Stimulated activated CD8-positive, alpha-beta memory T cell treated with anti-CD3 and anti-CD28 coated beads, Interleukin-15, amount 100 ng/mL, for 24 hours (primary cell): ENCODE measurements around the gene AFF2.
"Not testable (repeated sequence)": the region's sequence is repeated elsewhere in the genome, so short reads cannot be mapped to it uniquely, and the experiment has no call there.

ENCODE experiments used
- DNase-seq: peaks from one replicate; pipeline ENCODE4 v3.0.0-alpha.2; 2020; ENCODE audit warnings: low read depth

Gene AFF2

GRCh38 chrX:148643460-148643859, 143.0 kb downstream of the AFF2 start:
- no peak for DNase-seq

- no peak for DNase-seq
Measured at GRCh38 chrX:148647651-148648050, 147.2 kb downstream of the AFF2 start.

GRCh38 chrX:148649145-148649795, 148.9 kb downstream of the AFF2 start:
- no peak for DNase-seq

GRCh38 chrX:148658115-148658730, 157.8 kb downstream of the AFF2 start:
- DNase-seq = no peak

- DNase-seq = no peak
Measured at GRCh38 chrX:148659481-148659880, 159.1 kb downstream of the AFF2 start.

- no peak for DNase-seq
Measured at GRCh38 chrX:148661035-148661434, 160.6 kb downstream of the AFF2 start.

- no peak for DNase-seq
Measured at GRCh38 chrX:148662014-148662413, 161.6 kb downstream of the AFF2 start.

- DNase-seq = no peak
Measured at GRCh38 chrX:148664171-148664570, 163.8 kb downstream of the AFF2 start.

GRCh38 chrX:148664995-148665394, 164.6 kb downstream of the AFF2 start:
- DNase-seq = no peak

GRCh38 chrX:148669175-148669574, 168.8 kb downstream of the AFF2 start:
- not testable (repeated sequence) for DNase-seq

- no peak for DNase-seq
Measured at GRCh38 chrX:148670277-148670676, 169.9 kb downstream of the AFF2 start.

GRCh38 chrX:148672517-148672916, 172.1 kb downstream of the AFF2 start:
- no peak for DNase-seq

- DNase-seq = no peak
Measured at GRCh38 chrX:148681605-148682004, 181.2 kb downstream of the AFF2 start.

GRCh38 chrX:148682206-148682605, 181.8 kb downstream of the AFF2 start:
- no peak for DNase-seq

- DNase-seq = no peak
Measured at GRCh38 chrX:148691456-148691855, 191.0 kb downstream of the AFF2 start.

GRCh38 chrX:148695255-148695654, 194.8 kb downstream of the AFF2 start:
- no peak for DNase-seq

GRCh38 chrX:148698221-148698620, 197.8 kb downstream of the AFF2 start:
- DNase-seq = no peak

- DNase-seq = no peak
Measured at GRCh38 chrX:148700021-148700420, 199.6 kb downstream of the AFF2 start.

- DNase-seq = no peak
Measured at GRCh38 chrX:148713981-148714380, 213.6 kb downstream of the AFF2 start.

- DNase-seq = no peak
Measured at GRCh38 chrX:148715361-148715760, 214.9 kb downstream of the AFF2 start.

GRCh38 chrX:148722966-148723365, 222.5 kb downstream of the AFF2 start:
- DNase-seq = no peak

- DNase-seq = no peak
Measured at GRCh38 chrX:148723551-148723950, 223.1 kb downstream of the AFF2 start.

- no peak for DNase-seq
Measured at GRCh38 chrX:148728901-148729300, 228.5 kb downstream of the AFF2 start.

- DNase-seq = no peak
Measured at GRCh38 chrX:148732743-148733142, 232.3 kb downstream of the AFF2 start.
